Measurements from ENCODE around the gene GALNT7. TPM values are rescaled to one million over a fixed set of nuclear protein-coding genes. Genes with fewer than 3 reads are reported as not detected.

GALNT7 gene
- total and polyA plus RNA-seq, 9 donors = 20.2 to 30.7 (median 24.9) TPM

GRCh38 chr4:173161311-173161710 lies 7.3 kb upstream of the GALNT7 start:
- H3K36me3 ChIP-seq (ENCODE audit: control insufficient read depth, insufficient read depth, low read length) = peaks cover 7% of the 10 kb centered on the region
- no peaks in the 10 kb centered on the region for H3K9me3 ChIP-seq (replicated peaks; ENCODE audit: control insufficient read depth, low read depth, low read length)
- H3K4me1 ChIP-seq (ENCODE audit: control insufficient read depth, insufficient read depth, low read length) = no peaks in the 10 kb centered on the region
- no peak overlapping the region for H3K4me3 ChIP-seq (ENCODE audit: low read length)
- no peaks in the 10 kb centered on the region for H3K27me3 ChIP-seq (ENCODE audit: control insufficient read depth, insufficient read depth, low read length)
- DNase-seq = no peak
- H3K27ac ChIP-seq (ENCODE audit: low read length) = no peak overlapping the region

DNA sequence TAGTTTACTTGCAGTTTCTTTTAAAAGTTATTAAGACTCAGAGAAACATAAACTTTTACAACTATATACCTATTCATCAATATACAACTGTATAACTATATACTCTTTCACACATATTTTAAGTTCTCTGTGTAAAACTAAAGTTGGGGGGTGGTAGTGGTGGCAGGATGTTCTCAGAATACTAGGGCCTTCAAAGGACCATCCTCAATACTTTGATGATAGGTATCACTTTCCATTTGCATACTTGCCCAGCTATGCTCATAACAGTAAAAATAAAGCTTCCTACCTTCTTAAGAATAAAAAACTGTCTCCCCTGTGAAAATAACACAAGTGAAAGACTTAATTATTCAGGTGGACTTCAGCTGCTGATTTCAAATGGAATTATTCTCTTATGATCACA lies 2.9 kb upstream of the GALNT7 start:
- H3K27ac ChIP-seq (ENCODE audit: low read length) = no peak overlapping the region
- peaks cover 9% of the 10 kb centered on the region for H3K36me3 ChIP-seq (ENCODE audit: control insufficient read depth, insufficient read depth, low read length)
- no peak for DNase-seq
- H3K4me1 ChIP-seq (ENCODE audit: control insufficient read depth, insufficient read depth, low read length) = peaks cover 4% of the 10 kb centered on the region
- H3K9me3 ChIP-seq (replicated peaks; ENCODE audit: control insufficient read depth, low read depth, low read length) = no peaks in the 10 kb centered on the region
- no peak overlapping the region for H3K4me3 ChIP-seq (ENCODE audit: low read length)
- no peaks in the 10 kb centered on the region for H3K27me3 ChIP-seq (ENCODE audit: control insufficient read depth, insufficient read depth, low read length)

GRCh38 chr4:173166491-173166890 lies 2.1 kb upstream of the GALNT7 start:
- Histone ChIP-seq H3K27me3 (ENCODE audit: control insufficient read depth, insufficient read depth, low read length) (no peaks in the 10 kb centered on the region), H3K4me1 (ENCODE audit: control insufficient read depth, insufficient read depth, low read length) (peaks cover 7% of the 10 kb centered on the region), H3K9me3 (replicated peaks; ENCODE audit: control insufficient read depth, low read depth, low read length) (no peaks in the 10 kb centered on the region), H3K27ac (ENCODE audit: low read length) (no peak overlapping the region), H3K36me3 (ENCODE audit: control insufficient read depth, insufficient read depth, low read length) (peaks cover 9% of the 10 kb centered on the region), H3K4me3 (ENCODE audit: low read length) (no peak overlapping the region)
- 100% methylated on average over 2 of the region's 4 CpGs for WGBS (ENCODE audit: insufficient coverage)
- no peak for DNase-seq

DNA sequence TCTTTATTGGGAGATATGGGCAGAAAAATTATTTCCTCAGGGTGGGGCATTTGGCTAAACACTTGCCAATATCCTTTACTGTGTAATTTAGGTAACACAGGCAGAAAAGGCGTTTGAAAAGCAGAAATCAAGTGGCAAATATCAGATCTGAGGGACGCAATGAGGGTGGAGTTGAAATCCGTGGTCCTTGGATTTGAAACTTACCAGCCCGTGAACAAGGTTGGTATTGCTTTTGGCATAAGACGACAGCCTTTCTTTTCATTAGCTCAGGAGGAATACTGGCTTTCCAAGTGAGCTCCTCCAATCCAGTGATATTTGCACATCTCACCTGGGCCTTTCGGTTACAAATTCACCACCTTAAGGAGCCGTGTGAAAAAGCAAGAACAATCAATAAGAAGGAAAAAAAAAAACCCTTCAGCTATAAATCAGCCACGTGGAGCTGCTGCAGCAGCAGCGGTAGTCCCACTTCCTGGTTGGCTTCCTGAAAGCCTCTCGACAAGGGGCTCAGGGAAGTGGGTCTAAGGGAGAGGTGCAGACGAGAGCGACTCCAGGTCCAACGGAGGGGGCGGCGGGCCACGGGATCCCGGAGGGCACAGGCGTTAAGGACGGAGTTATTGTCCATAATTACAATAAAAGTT lies 734 bp upstream of the GALNT7 start:
- peak; percentile 61 for DNase-seq
- 4% methylated on average over 14 of the region's 19 CpGs for WGBS (ENCODE audit: insufficient coverage)

DNA sequence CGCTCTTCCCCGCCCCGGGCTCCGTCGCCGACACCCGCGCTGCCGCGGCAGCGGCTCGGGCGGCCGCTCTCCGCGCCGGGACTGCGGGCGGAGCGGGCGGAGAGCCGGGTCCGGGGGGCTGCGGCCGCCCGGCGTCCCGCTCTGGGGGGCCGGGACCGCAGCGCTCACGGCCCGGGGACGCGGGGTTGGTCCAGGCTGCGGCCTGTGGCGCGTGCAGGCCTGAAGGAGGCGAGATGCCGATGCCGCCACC lies 492 bp downstream of the GALNT7 start:
- H3K27me3 ChIP-seq (ENCODE audit: control insufficient read depth, insufficient read depth, low read length) = no peaks in the 10 kb centered on the region
- H3K36me3 ChIP-seq (ENCODE audit: control insufficient read depth, insufficient read depth, low read length) = peaks cover 9% of the 10 kb centered on the region
- peak overlapping the region; percentile 71 for H3K27ac ChIP-seq (ENCODE audit: low read length)
- peaks cover 7% of the 10 kb centered on the region for H3K4me1 ChIP-seq (ENCODE audit: control insufficient read depth, insufficient read depth, low read length)
- DNase-seq = no peak
- WGBS (ENCODE audit: insufficient coverage) = under 1% methylated on average over 39 of the region's 41 CpGs
- no peaks in the 10 kb centered on the region for H3K9me3 ChIP-seq (replicated peaks; ENCODE audit: control insufficient read depth, low read depth, low read length)
- peak overlapping the region; percentile 70 for H3K4me3 ChIP-seq (ENCODE audit: low read length)

More for the DNA sequence above, 734 bp upstream of the GALNT7 start:
- Histone ChIP-seq H3K36me3 (ENCODE audit: control insufficient read depth, insufficient read depth, low read length) (peaks cover 9% of the 10 kb centered on the region), H3K4me1 (ENCODE audit: control insufficient read depth, insufficient read depth, low read length) (peaks cover 7% of the 10 kb centered on the region), H3K27ac (ENCODE audit: low read length) (peak overlapping the region; percentile 95), H3K4me3 (ENCODE audit: low read length) (peak overlapping the region; percentile 92), H3K27me3 (ENCODE audit: control insufficient read depth, insufficient read depth, low read length) (no peaks in the 10 kb centered on the region), H3K9me3 (replicated peaks; ENCODE audit: control insufficient read depth, low read depth, low read length) (no peaks in the 10 kb centered on the region)

DNA sequence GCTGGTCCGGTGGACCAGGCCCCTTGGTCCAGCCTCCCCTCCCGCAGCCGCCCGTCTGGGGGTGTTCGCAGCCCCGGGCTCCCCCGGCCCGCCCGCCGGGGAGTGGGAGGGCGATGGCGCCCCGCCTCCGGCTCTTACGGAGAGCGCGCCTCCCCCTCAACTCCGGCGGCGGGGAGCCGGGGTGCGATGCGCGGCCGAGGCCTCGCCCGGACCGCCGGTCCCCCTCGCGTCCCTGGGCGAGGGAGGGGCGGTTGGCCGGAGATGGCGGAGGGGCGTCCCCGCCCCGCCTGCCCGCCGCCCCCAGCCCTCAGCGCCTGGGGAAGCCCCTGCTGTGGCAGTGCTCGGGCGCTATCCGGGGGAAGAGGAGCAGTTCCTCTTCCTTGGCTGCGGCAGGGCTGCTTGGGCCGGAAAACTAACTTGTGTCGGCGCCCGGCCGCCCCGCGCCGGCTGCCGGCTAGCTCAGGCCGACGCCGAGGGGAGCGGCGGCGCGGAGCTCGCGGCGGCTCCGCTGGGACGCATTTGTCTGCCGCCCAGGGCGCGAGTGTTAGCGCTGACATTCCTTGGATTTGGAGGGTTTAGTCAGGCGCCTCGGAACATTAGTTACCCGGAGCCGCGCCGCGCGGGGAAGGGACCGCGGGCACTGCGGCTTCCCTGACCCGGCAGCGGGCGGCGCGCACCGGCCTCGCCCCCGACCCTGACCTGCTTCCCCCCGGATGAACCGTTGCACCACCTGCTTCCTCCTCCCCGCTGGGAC lies 994 bp downstream of the GALNT7 start:
- DNase-seq = peak; percentile 91
- Histone ChIP-seq H3K27ac (ENCODE audit: low read length) (peak overlapping the region; percentile 87), H3K9me3 (replicated peaks; ENCODE audit: control insufficient read depth, low read depth, low read length) (no peaks in the 10 kb centered on the region), H3K4me1 (ENCODE audit: control insufficient read depth, insufficient read depth, low read length) (peaks cover 7% of the 10 kb centered on the region), H3K27me3 (ENCODE audit: control insufficient read depth, insufficient read depth, low read length) (no peaks in the 10 kb centered on the region), H3K4me3 (ENCODE audit: low read length) (peak overlapping the region; percentile 70), H3K36me3 (ENCODE audit: control insufficient read depth, insufficient read depth, low read length) (peaks cover 9% of the 10 kb centered on the region)
- WGBS (ENCODE audit: insufficient coverage) = under 1% methylated on average over 79 of the region's 92 CpGs

DNA sequence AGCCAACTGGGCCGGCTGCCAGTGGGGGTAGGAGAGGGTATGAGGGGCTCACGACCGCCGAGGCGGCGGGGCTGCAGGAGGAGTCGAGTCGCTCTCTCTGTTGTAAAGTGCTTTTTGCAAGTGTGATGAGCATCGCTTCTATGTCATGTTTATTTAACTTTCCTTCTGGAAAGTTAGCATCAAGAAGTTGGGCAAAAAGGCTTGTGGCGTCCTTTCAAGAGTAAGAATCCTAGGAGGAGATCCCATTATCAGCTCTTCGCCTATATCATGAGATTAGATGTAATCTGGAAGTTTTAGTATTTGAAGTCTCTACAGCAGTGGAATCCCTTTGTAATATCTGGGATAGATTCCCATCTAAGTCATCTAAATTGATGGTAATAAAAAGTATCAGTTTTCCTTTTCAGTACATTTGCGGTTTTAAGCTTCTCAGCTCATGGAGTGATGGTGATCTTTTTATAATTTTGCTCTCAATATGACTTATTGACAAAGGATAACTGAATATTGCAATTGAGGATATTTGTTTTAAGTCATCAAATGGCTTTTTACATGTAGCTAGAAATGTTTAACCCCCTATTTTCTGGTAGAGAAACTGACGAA lies 1.7 kb downstream of the GALNT7 start:
- H3K9me3 ChIP-seq (replicated peaks; ENCODE audit: control insufficient read depth, low read depth, low read length) = no peaks in the 10 kb centered on the region
- H3K4me1 ChIP-seq (ENCODE audit: control insufficient read depth, insufficient read depth, low read length) = peaks cover 7% of the 10 kb centered on the region
- peaks cover 6% of the 10 kb centered on the region for H3K36me3 ChIP-seq (ENCODE audit: control insufficient read depth, insufficient read depth, low read length)
- DNase-seq = no peak
- peak overlapping the region; percentile 87 for H3K27ac ChIP-seq (ENCODE audit: low read length)
- no peaks in the 10 kb centered on the region for H3K27me3 ChIP-seq (ENCODE audit: control insufficient read depth, insufficient read depth, low read length)
- H3K4me3 ChIP-seq (ENCODE audit: low read length) = peak overlapping the region; percentile 70
- WGBS (ENCODE audit: insufficient coverage) = 0% methylated on average over 9 of the region's 13 CpGs

DNA sequence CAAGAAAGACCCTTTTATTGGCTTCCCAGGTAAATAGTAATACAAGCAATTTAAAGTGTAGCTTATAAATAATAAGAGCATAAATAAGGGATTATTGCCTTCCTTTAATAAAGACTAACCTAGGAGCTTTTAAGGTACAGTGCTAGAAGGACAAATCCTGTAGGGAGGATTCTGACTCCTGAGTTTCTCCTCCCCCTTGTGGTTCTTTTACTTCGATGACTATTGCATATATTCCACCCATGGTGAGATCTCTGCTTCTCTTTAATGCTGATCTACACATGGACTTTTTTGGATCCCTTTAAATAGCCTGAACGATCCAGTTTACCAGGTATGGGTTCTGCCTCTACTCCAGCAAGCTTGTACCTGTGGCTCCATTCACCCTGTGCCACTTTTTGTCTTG lies 2.5 kb downstream of the GALNT7 start:
- 17% methylated on average over 2 of the region's 2 CpGs for WGBS (ENCODE audit: insufficient coverage)
- H3K4me1 ChIP-seq (ENCODE audit: control insufficient read depth, insufficient read depth, low read length) = peaks cover 7% of the 10 kb centered on the region
- DNase-seq = peak; percentile 44

GRCh38 chr4:173171987-173172386 lies 3.4 kb downstream of the GALNT7 start:
- H3K4me1 ChIP-seq (ENCODE audit: control insufficient read depth, insufficient read depth, low read length) = peaks cover 9% of the 10 kb centered on the region
- H3K4me3 ChIP-seq (ENCODE audit: low read length) = no peak overlapping the region
- H3K36me3 ChIP-seq (ENCODE audit: control insufficient read depth, insufficient read depth, low read length) = no peaks in the 10 kb centered on the region
- no peaks in the 10 kb centered on the region for H3K9me3 ChIP-seq (replicated peaks; ENCODE audit: control insufficient read depth, low read depth, low read length)
- H3K27me3 ChIP-seq (ENCODE audit: control insufficient read depth, insufficient read depth, low read length) = no peaks in the 10 kb centered on the region
- H3K27ac ChIP-seq (ENCODE audit: low read length) = no peak overlapping the region
- 69% methylated on average over 4 of the region's 8 CpGs for WGBS (ENCODE audit: insufficient coverage)
- no peak for DNase-seq

More for the DNA sequence above, 2.5 kb downstream of the GALNT7 start:
- Histone ChIP-seq H3K4me3 (ENCODE audit: low read length) (no peak overlapping the region), H3K9me3 (replicated peaks; ENCODE audit: control insufficient read depth, low read depth, low read length) (no peaks in the 10 kb centered on the region), H3K27ac (ENCODE audit: low read length) (no peak overlapping the region), H3K36me3 (ENCODE audit: control insufficient read depth, insufficient read depth, low read length) (peaks cover 2% of the 10 kb centered on the region), H3K27me3 (ENCODE audit: control insufficient read depth, insufficient read depth, low read length) (no peaks in the 10 kb centered on the region)

DNA sequence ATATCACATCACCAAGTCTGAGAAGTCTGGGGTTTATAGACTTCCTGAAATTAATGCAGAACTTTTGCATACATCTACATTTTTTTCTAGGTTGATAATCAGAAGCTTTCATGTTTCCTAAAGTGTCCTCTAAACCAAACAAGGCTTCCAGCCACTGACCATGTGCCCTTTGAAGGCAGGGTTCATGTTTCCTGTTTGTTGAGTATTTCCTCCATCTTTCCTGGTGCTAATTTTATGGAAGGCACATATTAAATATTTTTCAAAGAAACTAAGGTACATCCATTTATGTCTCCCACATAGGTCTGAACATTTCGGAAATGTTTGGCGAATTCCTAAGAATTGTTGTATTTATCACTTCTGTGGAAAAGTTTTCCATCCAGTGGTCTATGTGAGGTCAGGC lies 5.6 kb downstream of the GALNT7 start:
- H3K4me3 ChIP-seq (ENCODE audit: low read length) = no peak overlapping the region
- WGBS (ENCODE audit: insufficient coverage) = no CpG with 5 or more reads among the region's 2 CpGs
- peaks cover 5% of the 10 kb centered on the region for H3K4me1 ChIP-seq (ENCODE audit: control insufficient read depth, insufficient read depth, low read length)
- H3K27me3 ChIP-seq (ENCODE audit: control insufficient read depth, insufficient read depth, low read length) = no peaks in the 10 kb centered on the region
- H3K27ac ChIP-seq (ENCODE audit: low read length) = no peak overlapping the region
- H3K36me3 ChIP-seq (ENCODE audit: control insufficient read depth, insufficient read depth, low read length) = no peaks in the 10 kb centered on the region
- DNase-seq = no peak
- H3K9me3 ChIP-seq (replicated peaks; ENCODE audit: control insufficient read depth, low read depth, low read length) = no peaks in the 10 kb centered on the region
